Measurements from ENCODE around the gene TUBGCP3. TPM values are rescaled to one million over a fixed set of nuclear protein-coding genes. Genes with fewer than 3 reads are reported as not detected.

Gene TUBGCP3
- total RNA-seq, 1 experiment from 2014 or later: 51.4 TPM

GRCh38 chr13:112464720-112465119, 123.2 kb downstream of the TUBGCP3 start:
- no TSS peak for BruUV-seq (replicated peaks)
- ATAC-seq (no peak), DNase-seq (ENCODE audit: low read depth, low spot score) (no peak)
- Histone ChIP-seq H2AFZ (ENCODE audit: low read depth, low read length, poor library complexity, severe bottlenecking) (no peak overlapping the region), H3K79me2 (ENCODE audit: insufficient read depth, low read length) (no peaks in the 10 kb centered on the region), H3K4me3 (replicated peaks in 1 of 2; ENCODE audit: low read depth in 1 of 2, low read length in 2 of 2) (no peak overlapping the region), H3K4me2 (ENCODE audit: low read length) (no peak overlapping the region), H3K9me2 (ENCODE audit: insufficient read depth) (no peaks in the 10 kb centered on the region), H3K27ac (ENCODE audit: low read depth, low read length) (no peak overlapping the region), H3K9ac (ENCODE audit: low read length) (no peak overlapping the region), H3K9me3 (ENCODE audit: control insufficient read depth in 1 of 2, insufficient read depth in 1 of 2, low read depth in 1 of 2, low read length in 2 of 2) (no peaks in the 10 kb centered on the region), H3K27me3 (ENCODE audit: insufficient read depth, low read length) (no peaks in the 10 kb centered on the region), H4K20me1 (ENCODE audit: insufficient read depth) (no peaks in the 10 kb centered on the region), H3K36me3 (ENCODE audit: control insufficient read depth in 1 of 2, insufficient read depth in 2 of 2, low read length in 2 of 2) (no peaks in the 10 kb centered on the region), H3K4me1 (ENCODE audit: control insufficient read depth in 1 of 2, insufficient read depth in 2 of 2, low read length in 2 of 2) (no peaks in the 10 kb centered on the region)
- POLR2A ChIA-PET: no interaction called here
- CTCF ChIA-PET: no interaction called here
- TF ChIP-seq SIN3A (IDR thresholded peaks at IDR 0.05; ENCODE audit: low read depth): no peak
- TF ChIP-seq, protein P1, sequence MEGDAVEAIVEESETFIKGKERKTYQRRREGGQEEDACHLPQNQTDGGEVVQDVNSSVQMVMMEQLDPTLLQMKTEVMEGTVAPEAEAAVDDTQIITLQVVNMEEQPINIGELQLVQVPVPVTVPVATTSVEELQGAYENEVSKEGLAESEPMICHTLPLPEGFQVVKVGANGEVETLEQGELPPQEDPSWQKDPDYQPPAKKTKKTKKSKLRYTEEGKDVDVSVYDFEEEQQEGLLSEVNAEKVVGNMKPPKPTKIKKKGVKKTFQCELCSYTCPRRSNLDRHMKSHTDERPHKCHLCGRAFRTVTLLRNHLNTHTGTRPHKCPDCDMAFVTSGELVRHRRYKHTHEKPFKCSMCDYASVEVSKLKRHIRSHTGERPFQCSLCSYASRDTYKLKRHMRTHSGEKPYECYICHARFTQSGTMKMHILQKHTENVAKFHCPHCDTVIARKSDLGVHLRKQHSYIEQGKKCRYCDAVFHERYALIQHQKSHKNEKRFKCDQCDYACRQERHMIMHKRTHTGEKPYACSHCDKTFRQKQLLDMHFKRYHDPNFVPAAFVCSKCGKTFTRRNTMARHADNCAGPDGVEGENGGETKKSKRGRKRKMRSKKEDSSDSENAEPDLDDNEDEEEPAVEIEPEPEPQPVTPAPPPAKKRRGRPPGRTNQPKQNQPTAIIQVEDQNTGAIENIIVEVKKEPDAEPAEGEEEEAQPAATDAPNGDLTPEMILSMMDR (IDR thresholded peaks at IDR 0.05 in 2 of 3, conservative IDR thresholded peaks at IDR 0.05 in 1 of 3; ENCODE audit: borderline replicate concordance in 1 of 3, insufficient read depth in 1 of 3, low read depth in 2 of 3, low read length in 2 of 3): no peak
- no peak for TF ChIP-seq YY1 (IDR thresholded peaks at IDR 0.05; ENCODE audit: extremely low read depth, insufficient replicate concordance, low read depth, low read length)
- no peak for TF ChIP-seq MAX (IDR thresholded peaks at IDR 0.05)
- TF ChIP-seq REST (IDR thresholded peaks at IDR 0.05; ENCODE audit: low read depth): no peak
- TF ChIP-seq ATF3 (IDR thresholded peaks at IDR 0.05): no peak
- no peak for TF ChIP-seq TCF7L2 (IDR thresholded peaks at IDR 0.05; ENCODE audit: borderline replicate concordance, extremely low read depth, insufficient read depth, insufficient read length)
- TF ChIP-seq RAD21 (IDR thresholded peaks at IDR 0.05; ENCODE audit: low read depth): no peak
- TF ChIP-seq EZH2 (IDR thresholded peaks at IDR 0.05): no peak
- TF ChIP-seq CEBPB (IDR thresholded peaks at IDR 0.05; ENCODE audit: low read depth): no peak
- TF ChIP-seq EGR1 (IDR thresholded peaks at IDR 0.05; ENCODE audit: low read depth): no peak
- no peak for TF ChIP-seq ZNF274 (IDR thresholded peaks at IDR 0.05; ENCODE audit: low read depth, low read length)
- no peak for TF ChIP-seq ZFX (IDR thresholded peaks at IDR 0.05)
- intact Hi-C loops (cut with micrococcal nuclease): no loop called here
- RAD21 ChIA-PET (ENCODE audit: low non-redundant PET in 1 of 2, low total read pairs in 2 of 2, uncharacterized antibody in 2 of 2, unreplicated experiment in 2 of 2): no interaction called here

Data from HCT116 (cell line).